Ascending aorta (tissue), 2 donors: ENCODE data around the gene RABL6. TPM values are rescaled to one million over a fixed set of nuclear protein-coding genes. Genes with fewer than 3 reads are reported as not detected.
"Not testable (repeated sequence)": the region's sequence is repeated elsewhere in the genome, so short reads cannot be mapped to it uniquely, and the experiment has no call there.

ENCODE experiments used
- DNase-seq, 2 donors: peaks; one replicate each; pipeline ENCODE4 v3.0.0-alpha.2; 2019; ENCODE audit warnings: low spot score in 2 of 2
- H3K27ac ChIP-seq, 2 donors: fragments of 200-600 bp; sonication (generic); one replicate each; pipeline ENCODE4 v1.5.1; 2016 to 2017; ENCODE audit warnings: mild to moderate bottlenecking in 1 of 2
- H3K27me3 ChIP-seq: fragments of 200-600 bp; sonication (generic); one replicate; pipeline ENCODE4 v1.5.1; 2017
- H3K36me3 ChIP-seq, 2 donors: fragments of 200-600 bp; sonication (generic); one replicate each; pipeline ENCODE4 v1.5.1; 2016
- H3K4me1 ChIP-seq, 2 donors: fragments of 200-600 bp; sonication (generic); one replicate each; pipeline ENCODE4 v1.5.1; 2016 to 2017; ENCODE audit warnings: mild to moderate bottlenecking in 1 of 2
- H3K4me3 ChIP-seq, 2 donors: fragments of 200-600 bp; sonication (generic); one replicate each; pipeline ENCODE4 v1.5.1; 2016 to 2017; ENCODE audit warnings: mild to moderate bottlenecking in 1 of 2
- H3K9me3 ChIP-seq, 2 donors: fragments of 200-600 bp; sonication (generic); one replicate each; pipeline ENCODE4 v1.5.1; 2016
- CTCF ChIP-seq, 3 experiments: fragments of 200-600 bp in 2 of 3; fragments of 450-650 bp in 1 of 3; sonication (generic) in 2 of 3; IDR thresholded peaks; one replicate each; pipeline ENCODE4 v1.5.1; 2016 to 2019; ENCODE audit warnings: antibody characterized with exemption in 3 of 3, mild to moderate bottlenecking in 1 of 3, moderate library complexity in 1 of 3
- intact Hi-C: fragments of 100-400 bp; cut with DNase I; formaldehyde crosslinking; loops from one replicate; pipeline ENCODE4 v1.15.1; 2023
- total RNA-seq: library from RNA; depleted of rRNA; stranded (reverse); fragments of >200 nt; gene quantifications from one replicate; pipeline ENCODE4 v1.1.0, GENCODE V29; 2016

RABL6 gene
- total RNA-seq, 1 donor from 2014 or later = 70.9 TPM

GRCh38 chr9:136875155-136875554, 67.4 kb downstream of the RABL6 start:
- no peak for DNase-seq
- H3K36me3 ChIP-seq = no peaks in the 10 kb centered on the region
- intact Hi-C loops = no loop called here
- no peaks in the 10 kb centered on the region for H3K4me1 ChIP-seq
- H3K27ac ChIP-seq = no peak overlapping the region
- H3K4me3 ChIP-seq = no peak overlapping the region
- no peaks in the 10 kb centered on the region for H3K27me3 ChIP-seq
- H3K9me3 ChIP-seq = no peaks in the 10 kb centered on the region
- TF ChIP-seq CTCF (IDR thresholded peaks at IDR 0.05) = no peak

GRCh38 chr9:136876476-136876875, 68.7 kb downstream of the RABL6 start:
- Histone ChIP-seq H3K27me3 (no peaks in the 10 kb centered on the region), H3K27ac (no peak overlapping the region), H3K4me1 (no peaks in the 10 kb centered on the region), H3K36me3 (no peaks in the 10 kb centered on the region), H3K4me3 (no peak overlapping the region), H3K9me3 (no peaks in the 10 kb centered on the region)
- intact Hi-C loops = no loop called here
- TF ChIP-seq CTCF (IDR thresholded peaks at IDR 0.05) = no peak
- DNase-seq = no peak

- no peaks in the 10 kb centered on the region for H3K36me3 ChIP-seq
- H3K27ac ChIP-seq = no peak overlapping the region
- no peak for DNase-seq
- no peaks in the 10 kb centered on the region for H3K9me3 ChIP-seq
- no peaks in the 10 kb centered on the region for H3K4me1 ChIP-seq
- no peak for TF ChIP-seq CTCF (IDR thresholded peaks at IDR 0.05)
- H3K4me3 ChIP-seq = no peak overlapping the region
- H3K27me3 ChIP-seq = no peaks in the 10 kb centered on the region
- intact Hi-C loops = no loop called here
Observed at GRCh38 chr9:136880651-136881050, 72.9 kb downstream of the RABL6 start.

- no peaks in the 10 kb centered on the region for H3K9me3 ChIP-seq
- H3K36me3 ChIP-seq = no peaks in the 10 kb centered on the region
- H3K27me3 ChIP-seq = no peaks in the 10 kb centered on the region
- TF ChIP-seq CTCF (IDR thresholded peaks at IDR 0.05) = no peak
- H3K27ac ChIP-seq = no peak overlapping the region
- H3K4me3 ChIP-seq = no peak overlapping the region
- no peaks in the 10 kb centered on the region for H3K4me1 ChIP-seq
- intact Hi-C loops = no loop called here
- no peak for DNase-seq
Observed at GRCh38 chr9:136881691-136882108, 74.0 kb downstream of the RABL6 start.

GRCh38 chr9:136882109-136882946, 74.6 kb downstream of the RABL6 start:
- no peaks in the 10 kb centered on the region for H3K36me3 ChIP-seq
- H3K4me3 ChIP-seq = peak overlapping the region in 1 of 2 donors; percentile 18
- intact Hi-C loops = no loop called here
- peak; percentile 24 to 80 for DNase-seq
- no peak overlapping the region for H3K27ac ChIP-seq
- no peak for TF ChIP-seq CTCF (IDR thresholded peaks at IDR 0.05)
- peaks cover 0 to 3% of the 10 kb centered on the region in 2 donors for H3K4me1 ChIP-seq
- no peaks in the 10 kb centered on the region for H3K27me3 ChIP-seq
- H3K9me3 ChIP-seq = no peaks in the 10 kb centered on the region

- H3K36me3 ChIP-seq = not testable (repeated sequence)
Observed at GRCh38 chr9:136882947-136883283, 75.2 kb downstream of the RABL6 start.

GRCh38 chr9:136883670-136884069, 75.9 kb downstream of the RABL6 start:
- H3K4me3 ChIP-seq, DNase-seq, H3K4me1 ChIP-seq, H3K27me3 ChIP-seq, H3K36me3 ChIP-seq, H3K9me3 ChIP-seq, H3K27ac ChIP-seq, intact Hi-C loops: not testable (repeated sequence)

More at GRCh38 chr9:136882947-136883283, 75.2 kb downstream of the RABL6 start:
- H3K4me3 ChIP-seq, H3K27me3 ChIP-seq, H3K4me1 ChIP-seq, DNase-seq, H3K27ac ChIP-seq, H3K9me3 ChIP-seq, intact Hi-C loops: not testable (repeated sequence)
